Keratinocyte (primary cell): ENCODE measurements around the gene RNF31.

Experiments used
- EZH2 ChIP-seq: IDR thresholded peaks from one replicate; pipeline ENCODE4 v1.6.1; 2012; ENCODE audit warnings: inconsistent platforms, mild to moderate bottlenecking, low read length, moderate library complexity
- TF ChIP-seq, protein P1 (sequence below), 3 experiments: IDR thresholded peaks in 1 of 3; conservative IDR thresholded peaks in 1 of 3; optimal IDR thresholded peaks in 1 of 3; 2 replicates in 2 of 3; 3 replicates in 1 of 3; pipeline versions ENCODE3 to v1.5.1; 2011; ENCODE audit warnings: low read length in 3 of 3, mild to moderate bottlenecking in 3 of 3, moderate library complexity in 2 of 3, control low read depth in 1 of 3, inconsistent platforms in 1 of 3; ENCODE audit not compliant: insufficient read depth in 2 of 3; ENCODE audit errors: extremely low read depth in 1 of 3

DNA sequence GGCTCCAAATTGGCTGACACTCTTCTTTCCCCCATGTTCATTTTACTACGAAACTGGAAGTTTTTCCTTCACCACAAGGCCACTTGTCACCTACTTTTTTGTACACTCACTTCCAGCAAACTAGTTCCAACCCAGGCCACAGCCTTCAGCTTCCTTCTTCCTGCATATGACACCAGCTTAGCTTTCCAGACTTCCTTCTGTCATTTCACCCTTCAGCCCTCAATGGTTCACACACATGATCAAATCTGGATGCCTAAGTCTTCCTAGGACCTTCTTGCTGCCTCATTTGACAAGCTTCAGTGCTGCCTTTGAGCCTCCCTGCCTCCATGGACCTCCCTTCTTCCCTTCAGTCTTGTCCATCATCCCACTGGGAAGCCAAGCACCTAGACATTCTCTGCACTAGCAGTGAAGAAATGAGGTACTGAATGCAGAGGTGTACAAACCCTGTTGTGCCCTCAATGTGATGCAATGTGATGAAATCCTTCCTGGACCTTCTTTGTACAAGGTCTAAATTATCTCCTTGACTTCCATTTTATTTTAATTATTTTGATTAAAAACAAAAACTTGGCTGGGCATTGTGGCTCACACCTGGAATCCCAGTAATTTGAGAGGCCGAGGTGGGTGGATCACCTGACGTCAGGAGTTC lies 20.3 kb downstream of the RNF31 start:
- TF ChIP-seq EZH2, result no peak
- TF ChIP-seq, protein P1, sequence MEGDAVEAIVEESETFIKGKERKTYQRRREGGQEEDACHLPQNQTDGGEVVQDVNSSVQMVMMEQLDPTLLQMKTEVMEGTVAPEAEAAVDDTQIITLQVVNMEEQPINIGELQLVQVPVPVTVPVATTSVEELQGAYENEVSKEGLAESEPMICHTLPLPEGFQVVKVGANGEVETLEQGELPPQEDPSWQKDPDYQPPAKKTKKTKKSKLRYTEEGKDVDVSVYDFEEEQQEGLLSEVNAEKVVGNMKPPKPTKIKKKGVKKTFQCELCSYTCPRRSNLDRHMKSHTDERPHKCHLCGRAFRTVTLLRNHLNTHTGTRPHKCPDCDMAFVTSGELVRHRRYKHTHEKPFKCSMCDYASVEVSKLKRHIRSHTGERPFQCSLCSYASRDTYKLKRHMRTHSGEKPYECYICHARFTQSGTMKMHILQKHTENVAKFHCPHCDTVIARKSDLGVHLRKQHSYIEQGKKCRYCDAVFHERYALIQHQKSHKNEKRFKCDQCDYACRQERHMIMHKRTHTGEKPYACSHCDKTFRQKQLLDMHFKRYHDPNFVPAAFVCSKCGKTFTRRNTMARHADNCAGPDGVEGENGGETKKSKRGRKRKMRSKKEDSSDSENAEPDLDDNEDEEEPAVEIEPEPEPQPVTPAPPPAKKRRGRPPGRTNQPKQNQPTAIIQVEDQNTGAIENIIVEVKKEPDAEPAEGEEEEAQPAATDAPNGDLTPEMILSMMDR (optimal IDR thresholded peaks at IDR 0.05 in 1 of 3, IDR thresholded peaks at IDR 0.05 in 1 of 3, conservative IDR thresholded peaks at IDR 0.05 in 1 of 3; ENCODE audit: extremely low read depth in 1 of 3, insufficient read depth in 2 of 3, low read length in 3 of 3), result no peak
